ENCODE results near the gene PDZD2.

PDZD2 gene

DNA sequence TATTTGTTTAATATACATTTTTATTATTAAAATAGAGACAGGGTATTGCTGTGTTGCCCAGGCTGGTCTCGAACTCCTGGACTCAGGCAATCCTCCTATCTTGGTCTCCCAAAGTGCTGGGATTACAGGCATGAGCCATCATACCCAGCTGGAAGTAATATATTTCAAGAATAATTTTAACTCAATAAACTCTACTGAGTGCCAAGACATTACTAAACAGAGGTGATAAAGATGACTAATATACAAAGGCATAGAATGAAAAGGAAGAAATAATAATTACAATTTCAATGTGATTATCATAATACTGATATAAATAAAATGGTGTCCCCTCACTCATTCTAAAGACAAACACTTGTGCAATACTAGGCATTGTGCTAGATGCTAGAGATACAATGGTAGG lies 521.3 kb downstream of the PDZD2 start:
- in situ Hi-C loops (cut with MboI; ENCODE audit: low sequenced_read_pairs, unreplicated experiment) = no loop called here
- DNase-seq (ENCODE audit: low spot score) = no peak
- TF ChIP-seq, protein P1, sequence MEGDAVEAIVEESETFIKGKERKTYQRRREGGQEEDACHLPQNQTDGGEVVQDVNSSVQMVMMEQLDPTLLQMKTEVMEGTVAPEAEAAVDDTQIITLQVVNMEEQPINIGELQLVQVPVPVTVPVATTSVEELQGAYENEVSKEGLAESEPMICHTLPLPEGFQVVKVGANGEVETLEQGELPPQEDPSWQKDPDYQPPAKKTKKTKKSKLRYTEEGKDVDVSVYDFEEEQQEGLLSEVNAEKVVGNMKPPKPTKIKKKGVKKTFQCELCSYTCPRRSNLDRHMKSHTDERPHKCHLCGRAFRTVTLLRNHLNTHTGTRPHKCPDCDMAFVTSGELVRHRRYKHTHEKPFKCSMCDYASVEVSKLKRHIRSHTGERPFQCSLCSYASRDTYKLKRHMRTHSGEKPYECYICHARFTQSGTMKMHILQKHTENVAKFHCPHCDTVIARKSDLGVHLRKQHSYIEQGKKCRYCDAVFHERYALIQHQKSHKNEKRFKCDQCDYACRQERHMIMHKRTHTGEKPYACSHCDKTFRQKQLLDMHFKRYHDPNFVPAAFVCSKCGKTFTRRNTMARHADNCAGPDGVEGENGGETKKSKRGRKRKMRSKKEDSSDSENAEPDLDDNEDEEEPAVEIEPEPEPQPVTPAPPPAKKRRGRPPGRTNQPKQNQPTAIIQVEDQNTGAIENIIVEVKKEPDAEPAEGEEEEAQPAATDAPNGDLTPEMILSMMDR (IDR thresholded peaks at IDR 0.05; ENCODE audit: borderline replicate concordance, control extremely low read depth, extremely low read depth, insufficient read depth, missing control alignments) = no peak
